Smooth muscle cell (in vitro differentiated cells): ENCODE measurements around the gene KCNQ1. TPM values are rescaled to one million over a fixed set of nuclear protein-coding genes. Genes with fewer than 3 reads are reported as not detected.
A peak's percentile ranks its signal among the peaks of the same experiment; 100 is the strongest.

Experiments used
- DNase-seq: peaks from one replicate; lab custom pipeline; 2025; ENCODE audit not compliant: unreplicated experiment; lab: John Stamatoyannopoulos, UW
- H2AFZ ChIP-seq: fragments of 200-600 bp; sonication (generic); 2 replicates; pipeline ENCODE4 v1.6.0; 2016; ENCODE audit warnings: antibody characterized with exemption, low read depth, mild to moderate bottlenecking
- H3F3A ChIP-seq: fragments of 200-600 bp; sonication (generic); 2 replicates; pipeline ENCODE4 v1.6.0; 2017; ENCODE audit warnings: antibody characterized with exemption, low read depth
- H3K27ac ChIP-seq: fragments of 200-600 bp; sonication (generic); 2 replicates; pipeline ENCODE4 v1.5.1; 2016; ENCODE audit warnings: low read depth, mild to moderate bottlenecking
- H3K27me3 ChIP-seq: fragments of 200-600 bp; sonication (generic); 2 replicates; pipeline ENCODE4 v1.6.1; 2016; ENCODE audit warnings: low read depth, mild to moderate bottlenecking
- H3K36me3 ChIP-seq: fragments of 200-600 bp; sonication (generic); 2 replicates; pipeline ENCODE4 v1.5.1; 2016; ENCODE audit warnings: low read depth
- H3K4me1 ChIP-seq: fragments of 200-600 bp; sonication (generic); 2 replicates; pipeline ENCODE4 v1.5.1; 2016; ENCODE audit warnings: low read depth
- H3K4me2 ChIP-seq: fragments of 200-600 bp; sonication (generic); 2 replicates; pipeline ENCODE4 v1.6.0; 2016; ENCODE audit warnings: mild to moderate bottlenecking
- H3K4me3 ChIP-seq: fragments of 200-600 bp; sonication (generic); 2 replicates; pipeline ENCODE4 v1.5.1; 2016; ENCODE audit warnings: mild to moderate bottlenecking
- H3K79me2 ChIP-seq: fragments of 200-600 bp; sonication (generic); 2 replicates; pipeline ENCODE4 v1.6.0; 2016; ENCODE audit warnings: low read depth, mild to moderate bottlenecking
- H3K9ac ChIP-seq: fragments of 200-600 bp; sonication (generic); 2 replicates; pipeline ENCODE4 v1.6.0; 2016; ENCODE audit warnings: low read depth
- H3K9me3 ChIP-seq: fragments of 200-600 bp; sonication (generic); replicated peaks from 2 replicates; pipeline ENCODE4 v1.5.1; 2016; ENCODE audit warnings: low read depth
- H4K20me1 ChIP-seq: fragments of 200-600 bp; sonication (generic); 2 replicates; pipeline ENCODE4 v1.6.0; 2016; ENCODE audit warnings: low read depth
- WGBS: methylation state at CpG from one replicate; pipeline ENCODE4 v1.1.7; 2016; ENCODE audit warnings: low lambda C conversion rate; 5-methylcytosine and 5-hydroxymethylcytosine counted together
- polyA plus RNA-seq: library from polyadenylated mRNA; unstranded; fragments of >200 nt; fragmentation: Nextera tagmentation; extraction: Ambion mirVana; gene quantifications from 2 replicates; pipeline ENCODE4 v1.2.1, GENCODE V29; 2016
- total RNA-seq: library from RNA; depleted of rRNA; stranded (reverse); fragments of >200 nt; gene quantifications from 2 replicates; pipeline ENCODE4 v1.2.3, GENCODE V29; 2014
- TF ChIP-seq, protein P1 (sequence below): fragments of 200-600 bp; sonication (generic); IDR thresholded peaks from 2 replicates; pipeline ENCODE4 v1.5.1; 2017; ENCODE audit warnings: borderline replicate concordance, mild to moderate bottlenecking, antibody characterized with exemption; ENCODE audit not compliant: insufficient read depth, poor library complexity, severe bottlenecking

The KCNQ1 gene
- total and polyA plus RNA-seq, 2 experiments from 2014 or later, result 1.3 to 2.3 TPM

DNA sequence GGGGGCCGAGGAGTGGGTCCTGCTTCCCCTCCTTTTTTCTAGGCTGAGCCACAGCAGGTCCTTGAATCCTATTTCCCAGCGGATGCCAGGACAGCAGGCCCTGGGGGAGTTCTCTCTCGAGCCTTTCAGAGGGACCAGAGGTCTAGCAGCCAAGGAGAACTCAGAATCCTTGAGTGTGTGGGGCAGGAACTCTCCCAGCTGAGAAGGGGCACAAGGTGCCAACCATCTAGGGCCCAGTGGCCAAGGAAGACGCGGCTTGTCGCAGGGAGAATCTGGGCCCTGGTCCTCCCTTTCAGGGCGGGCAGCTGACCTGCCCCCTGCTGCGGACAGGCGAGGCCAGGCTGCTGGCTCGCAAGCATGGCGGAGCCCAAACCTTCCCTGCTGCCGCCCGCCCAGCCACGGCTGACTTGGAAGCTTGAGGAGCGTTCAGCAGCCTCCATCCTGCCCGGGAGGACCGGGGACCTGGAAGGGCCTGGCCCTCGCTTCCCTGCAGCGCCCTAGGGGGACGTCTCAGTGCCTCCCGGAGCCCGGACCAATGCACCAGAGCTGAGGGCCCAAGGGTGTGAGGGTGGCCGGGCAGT, 45.2 kb upstream of the KCNQ1 start:
- 64% methylated on average over 23 of the region's 23 CpGs for WGBS
- H3K36me3 ChIP-seq, result no peaks in the 10 kb centered on the region
- no peak overlapping the region for H2AFZ ChIP-seq
- H3K9ac ChIP-seq, result peak overlapping the region; percentile 82
- TF ChIP-seq, protein P1, sequence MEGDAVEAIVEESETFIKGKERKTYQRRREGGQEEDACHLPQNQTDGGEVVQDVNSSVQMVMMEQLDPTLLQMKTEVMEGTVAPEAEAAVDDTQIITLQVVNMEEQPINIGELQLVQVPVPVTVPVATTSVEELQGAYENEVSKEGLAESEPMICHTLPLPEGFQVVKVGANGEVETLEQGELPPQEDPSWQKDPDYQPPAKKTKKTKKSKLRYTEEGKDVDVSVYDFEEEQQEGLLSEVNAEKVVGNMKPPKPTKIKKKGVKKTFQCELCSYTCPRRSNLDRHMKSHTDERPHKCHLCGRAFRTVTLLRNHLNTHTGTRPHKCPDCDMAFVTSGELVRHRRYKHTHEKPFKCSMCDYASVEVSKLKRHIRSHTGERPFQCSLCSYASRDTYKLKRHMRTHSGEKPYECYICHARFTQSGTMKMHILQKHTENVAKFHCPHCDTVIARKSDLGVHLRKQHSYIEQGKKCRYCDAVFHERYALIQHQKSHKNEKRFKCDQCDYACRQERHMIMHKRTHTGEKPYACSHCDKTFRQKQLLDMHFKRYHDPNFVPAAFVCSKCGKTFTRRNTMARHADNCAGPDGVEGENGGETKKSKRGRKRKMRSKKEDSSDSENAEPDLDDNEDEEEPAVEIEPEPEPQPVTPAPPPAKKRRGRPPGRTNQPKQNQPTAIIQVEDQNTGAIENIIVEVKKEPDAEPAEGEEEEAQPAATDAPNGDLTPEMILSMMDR, result no peak
- peak overlapping the region; percentile 89 for H3K27ac ChIP-seq
- H3K27me3 ChIP-seq, result no peaks in the 10 kb centered on the region
- peaks cover 2% of the 10 kb centered on the region for H4K20me1 ChIP-seq
- H3K4me1 ChIP-seq, result peaks cover 13% of the 10 kb centered on the region
- H3K9me3 ChIP-seq, result no peaks in the 10 kb centered on the region
- H3F3A ChIP-seq, result peaks cover 17% of the 10 kb centered on the region
- H3K4me2 ChIP-seq, result peak overlapping the region; percentile 86
- peaks cover 18% of the 10 kb centered on the region for H3K79me2 ChIP-seq
- DNase-seq, result no peak
- H3K4me3 ChIP-seq, result peak overlapping the region; percentile 58

DNA sequence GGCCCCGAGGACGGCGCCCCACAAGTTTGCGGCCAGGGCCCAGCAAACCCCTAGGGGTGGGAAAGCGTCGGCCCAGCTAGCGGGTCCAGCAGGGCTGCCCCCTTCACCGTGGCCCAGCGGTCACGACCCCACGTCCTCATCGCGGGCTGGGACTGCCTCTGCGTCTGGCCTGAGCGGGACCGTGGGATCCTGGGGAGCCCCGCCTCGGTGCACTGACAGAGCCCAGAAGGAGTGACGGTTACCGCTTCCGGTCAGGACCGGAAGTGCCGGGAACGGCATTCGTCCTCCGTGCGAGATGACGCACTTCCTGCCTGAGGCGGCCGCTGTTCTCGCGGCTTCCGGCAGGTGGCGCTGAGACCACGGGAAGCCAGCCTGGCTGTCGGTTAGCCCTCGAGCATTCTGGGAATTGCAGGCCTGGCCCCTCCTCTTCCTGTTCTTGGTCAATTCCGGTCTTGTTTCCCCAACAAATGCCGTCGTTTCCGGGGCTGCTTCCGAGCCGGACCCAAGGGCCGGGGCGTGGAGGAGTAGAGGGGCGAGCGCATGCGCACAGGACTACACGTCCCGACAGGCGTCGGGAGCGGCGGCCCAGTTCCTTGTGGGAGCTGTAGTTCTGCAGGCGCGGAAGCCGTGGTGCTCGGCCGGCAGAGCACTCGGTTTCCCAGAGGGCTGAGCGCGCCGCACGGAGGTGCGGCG, 44.6 kb upstream of the KCNQ1 start, which contains the start of gene TSSC4:
TSSC4 (plus strand) TSS at position 682 of the 693 bp plus-strand sequence. CDS start 1,884 bp downstream, outside the sequence.
- H3K79me2 ChIP-seq, result peaks cover 18% of the 10 kb centered on the region
- peak within 1 kb of the TSS; percentile 42 for H2AFZ ChIP-seq
- H3K4me2 ChIP-seq, result peak within 1 kb of the TSS; percentile 95
- H3K9ac ChIP-seq, result peak within 1 kb of the TSS; percentile 96
- no peaks in the 10 kb centered on the region for H3K9me3 ChIP-seq
- TF ChIP-seq, protein P1, result peak; percentile 94
- no peaks in the 10 kb centered on the region for H4K20me1 ChIP-seq
- H3K36me3 ChIP-seq, result no peaks in the 10 kb centered on the region
- H3K27ac ChIP-seq, result peak within 1 kb of the TSS; percentile 89
- H3K4me3 ChIP-seq, result peak within 1 kb of the TSS; percentile 96
- 4% methylated on average over 57 of the region's 66 CpGs for WGBS
- peak; percentile 97 for DNase-seq
- H3K27me3 ChIP-seq, result no peaks in the 10 kb centered on the region
- H3F3A ChIP-seq, result peaks cover 17% of the 10 kb centered on the region
- H3K4me1 ChIP-seq, result peaks cover 13% of the 10 kb centered on the region

GRCh38 chr11:2400762-2401435, 43.9 kb upstream of the KCNQ1 start:
- Histone ChIP-seq H3K4me1 (peaks cover 13% of the 10 kb centered on the region), H3K4me3 (peak overlapping the region; percentile 96), H3K79me2 (peaks cover 18% of the 10 kb centered on the region), H3K9ac (peak overlapping the region; percentile 96), H3K27ac (peak overlapping the region; percentile 79), H2AFZ (peak overlapping the region; percentile 42), H3F3A (peaks cover 17% of the 10 kb centered on the region), H3K4me2 (peak overlapping the region; percentile 95), H3K27me3 (no peaks in the 10 kb centered on the region), H3K36me3 (no peaks in the 10 kb centered on the region), H3K9me3 (no peaks in the 10 kb centered on the region), H4K20me1 (no peaks in the 10 kb centered on the region)
- TF ChIP-seq, protein P1, result no peak
- no peak for DNase-seq
- 2% methylated on average over 55 of the region's 55 CpGs for WGBS
